Prostate gland (tissue), 2 donors: ENCODE data around the gene GULP1. TPM values are rescaled to one million over a fixed set of nuclear protein-coding genes. Genes with fewer than 3 reads are reported as not detected.

Experiments
- DNase-seq: peaks from one replicate; pipeline ENCODE4 v3.0.0-alpha.2; 2019; ENCODE audit warnings: low spot score
- H3K27ac ChIP-seq, 2 donors: fragments of 200-600 bp; sonication (generic); 2 replicates each; pipeline ENCODE4 v1.5.1; 2017 to 2019
- H3K27me3 ChIP-seq: fragments of 200-600 bp; sonication (generic); replicated peaks from 2 replicates; pipeline ENCODE4 v1.5.1; 2019; ENCODE audit not compliant: insufficient read depth
- H3K36me3 ChIP-seq, 2 donors: fragments of 200-600 bp; sonication (generic); 1 replicate in 1 of 2; 2 replicates in 1 of 2; pipeline versions ENCODE4 v1.5.1 to v1.8.1; 2017 to 2019
- H3K4me1 ChIP-seq: fragments of 200-600 bp; sonication (generic); replicated peaks from 2 replicates; pipeline ENCODE4 v1.5.1; 2019
- H3K4me3 ChIP-seq, 2 donors: fragments of 200-600 bp; sonication (generic); 2 replicates each; pipeline ENCODE4 v1.5.1; 2017 to 2019
- H3K9me3 ChIP-seq: fragments of 200-600 bp; sonication (generic); 2 replicates; pipeline ENCODE4 v1.5.1; 2017
- CTCF ChIP-seq, 4 experiments: fragments of 200-600 bp in 2 of 4; fragments of 450-650 bp in 2 of 4; sonication (generic) in 2 of 4; IDR thresholded peaks; 1 replicate in 3 of 4; 2 replicates in 1 of 4; pipeline ENCODE4 v1.5.1; 2016 to 2019; ENCODE audit warnings: antibody characterized with exemption in 4 of 4, mild to moderate bottlenecking in 2 of 4, moderate library complexity in 2 of 4
- POLR2A ChIP-seq: fragments of 450-650 bp; IDR thresholded peaks from one replicate; pipeline ENCODE4 v1.6.1; 2016; ENCODE audit warnings: antibody characterized with exemption, mild to moderate bottlenecking
- POLR2AphosphoS5 ChIP-seq: sonication (generic); formaldehyde crosslinking; IDR thresholded peaks from one replicate; pipeline ENCODE4 v1.6.1; 2017; ENCODE audit warnings: antibody characterized with exemption
- WGBS: methylation state at CpG from one replicate; pipeline ENCODE4 v1.1.5; 2018; 5-methylcytosine and 5-hydroxymethylcytosine counted together
- intact Hi-C: fragments of 100-400 bp; cut with DNase I; formaldehyde crosslinking; loops from one replicate; pipeline ENCODE4 v1.14.2; 2022
- total RNA-seq, 2 donors: library from RNA; depleted of rRNA; stranded (reverse); fragments of >200 nt; gene quantifications; one replicate each; pipeline ENCODE4 v1.1.0, GENCODE V29; 2016

GULP1 gene
- total RNA-seq, 2 donors from 2014 or later = 29.3 to 45.4 TPM

- no peaks in the 10 kb centered on the region for H3K36me3 ChIP-seq
- 83% methylated on average over 1 of the region's 1 CpG for WGBS
- TF ChIP-seq POLR2AphosphoS5 (no peak), POLR2A (no peak), CTCF (IDR thresholded peaks at IDR 0.05) (no peak)
- H3K27me3 ChIP-seq = no peaks in the 10 kb centered on the region
- H3K9me3 ChIP-seq = no peaks in the 10 kb centered on the region
- intact Hi-C loops = no loop called here
- H3K4me3 ChIP-seq = no peak overlapping the region
- H3K27ac ChIP-seq = no peak overlapping the region
- no peak for DNase-seq
- H3K4me1 ChIP-seq = no peaks in the 10 kb centered on the region
Measured at GRCh38 chr2:188415754-188416083, 124.0 kb downstream of the GULP1 start.

- Histone ChIP-seq H3K9me3 (no peaks in the 10 kb centered on the region), H3K27ac (no peak overlapping the region), H3K4me1 (no peaks in the 10 kb centered on the region), H3K4me3 (no peak overlapping the region), H3K27me3 (no peaks in the 10 kb centered on the region), H3K36me3 (no peaks in the 10 kb centered on the region)
- intact Hi-C loops = no loop called here
- no peak for TF ChIP-seq POLR2AphosphoS5
- no peak for TF ChIP-seq POLR2A
- no peak for TF ChIP-seq CTCF (IDR thresholded peaks at IDR 0.05)
- no peak for DNase-seq
Measured at GRCh38 chr2:188416367-188416766, 124.7 kb downstream of the GULP1 start.

GRCh38 chr2:188422726-188423125 lies 131.1 kb downstream of the GULP1 start:
- intact Hi-C loops = no loop called here
- 83% methylated on average over 1 of the region's 1 CpG for WGBS
- no peaks in the 10 kb centered on the region for H3K27me3 ChIP-seq
- no peaks in the 10 kb centered on the region for H3K4me1 ChIP-seq
- DNase-seq = no peak
- H3K27ac ChIP-seq = no peak overlapping the region
- TF ChIP-seq POLR2A (no peak), POLR2AphosphoS5 (no peak), CTCF (IDR thresholded peaks at IDR 0.05) (no peak)
- H3K4me3 ChIP-seq = no peak overlapping the region
- no peaks in the 10 kb centered on the region for H3K36me3 ChIP-seq
- H3K9me3 ChIP-seq = no peaks in the 10 kb centered on the region

- Histone ChIP-seq H3K27me3 (no peaks in the 10 kb centered on the region), H3K27ac (no peak overlapping the region), H3K9me3 (no peaks in the 10 kb centered on the region), H3K36me3 (no peaks in the 10 kb centered on the region), H3K4me3 (no peak overlapping the region), H3K4me1 (no peaks in the 10 kb centered on the region)
- 44% methylated on average over 2 of the region's 2 CpGs for whole genome bisulfite sequencing
- no peak for DNase-seq
- intact Hi-C loops = no loop called here
- no peak for TF ChIP-seq POLR2AphosphoS5
- TF ChIP-seq POLR2A = no peak
- no peak for TF ChIP-seq CTCF (IDR thresholded peaks at IDR 0.05)
Measured at GRCh38 chr2:188425266-188425665, 133.6 kb downstream of the GULP1 start.

GRCh38 chr2:188426121-188426520 lies 134.4 kb downstream of the GULP1 start:
- no peak overlapping the region for H3K4me3 ChIP-seq
- H3K36me3 ChIP-seq = no peaks in the 10 kb centered on the region
- H3K4me1 ChIP-seq = no peaks in the 10 kb centered on the region
- 55% methylated on average over 2 of the region's 2 CpGs for WGBS
- H3K9me3 ChIP-seq = no peaks in the 10 kb centered on the region
- no peak for DNase-seq
- no peak overlapping the region for H3K27ac ChIP-seq
- no peaks in the 10 kb centered on the region for H3K27me3 ChIP-seq
- TF ChIP-seq POLR2A = no peak
- no peak for TF ChIP-seq CTCF (IDR thresholded peaks at IDR 0.05)
- no peak for TF ChIP-seq POLR2AphosphoS5
- intact Hi-C loops = no loop called here
